Adrenal gland (tissue), 5 donors: ENCODE results near the gene TCEA2.

Source experiments
- CTCF ChIP-seq, 6 experiments: fragments of 450-650 bp in 4 of 6; fragments of 200-600 bp in 2 of 6; sonication (generic) in 1 of 6; IDR thresholded peaks; 1 replicate in 5 of 6; 2 replicates in 1 of 6; pipeline versions ENCODE4 v1.5.1 to v1.8.0; 2016 to 2021; ENCODE audit warnings: antibody characterized with exemption in 6 of 6, mild to moderate bottlenecking in 2 of 6, moderate library complexity in 1 of 6
- POLR2A ChIP-seq, 2 donors: fragments of 450-650 bp; IDR thresholded peaks; one replicate each; pipeline ENCODE4 v1.6.1; 2017; ENCODE audit warnings: antibody characterized with exemption in 2 of 2, mild to moderate bottlenecking in 2 of 2, moderate library complexity in 1 of 2
- donor health status: DM: no; HTN: no; CAD: no.

- TF ChIP-seq CTCF (IDR thresholded peaks at IDR 0.05) (no peak), POLR2A (IDR thresholded peaks at IDR 0.05) (no peak)
These were observed 41.1 kb downstream of the TCEA2 start for GRCh38 chr20:64103871-64104666.
